Prostate gland (tissue), 2 donors: ENCODE measurements around the gene GDPD4.

Source experiments
- CTCF ChIP-seq, 4 experiments: fragments of 200-600 bp in 2 of 4; fragments of 450-650 bp in 2 of 4; sonication (generic) in 2 of 4; IDR thresholded peaks; 1 replicate in 3 of 4; 2 replicates in 1 of 4; pipeline ENCODE4 v1.5.1; 2016 to 2019; ENCODE audit warnings: antibody characterized with exemption in 4 of 4, mild to moderate bottlenecking in 2 of 4, moderate library complexity in 2 of 4
- POLR2AphosphoS5 ChIP-seq: sonication (generic); formaldehyde crosslinking; IDR thresholded peaks from one replicate; pipeline ENCODE4 v1.6.1; 2017; ENCODE audit warnings: antibody characterized with exemption

GRCh38 chr11:77195071-77195755 lies 106.3 kb downstream of the GDPD4 start:
- TF ChIP-seq CTCF (IDR thresholded peaks at IDR 0.05) (no peak), POLR2AphosphoS5 (no peak)
